ENCODE results near the gene SEMA6A. TPM values are rescaled to one million over a fixed set of nuclear protein-coding genes. Genes with fewer than 3 reads are reported as not detected.

Gene SEMA6A
- total RNA-seq, 1 donor = under 0.01 TPM

- no peak for DNase-seq (ENCODE audit: insufficient read length, low spot score, missing footprints)
- Histone ChIP-seq H3K4me3 (ENCODE audit: insufficient read depth, low read length) (no peak overlapping the region), H3K27me3 (ENCODE audit: insufficient read depth, low read length) (no peaks in the 10 kb centered on the region), H4K20me1 (ENCODE audit: insufficient read depth, low read length) (no peaks in the 10 kb centered on the region), H3K9me3 (ENCODE audit: low read depth, low read length) (no peaks in the 10 kb centered on the region), H3K4me1 (ENCODE audit: insufficient read depth, low read length) (no peaks in the 10 kb centered on the region), H2AFZ (ENCODE audit: low read length) (no peak overlapping the region), H3K27ac (ENCODE audit: low read depth, low read length) (no peak overlapping the region), H3K79me2 (ENCODE audit: insufficient read depth, low read length) (no peaks in the 10 kb centered on the region), H3K36me3 (ENCODE audit: insufficient read depth, low read length) (no peaks in the 10 kb centered on the region), H3K4me2 (ENCODE audit: insufficient read depth, low read length) (no peak overlapping the region)
- no peak for TF ChIP-seq CTCF (IDR thresholded peaks at IDR 0.05; ENCODE audit: extremely low read depth, low read depth, low read length)
Observed at GRCh38 chr5:116442095-116442534, 132.5 kb downstream of the SEMA6A start.

GRCh38 chr5:116441223-116441622, 133.4 kb downstream of the SEMA6A start:
- no peak overlapping the region for H3K27ac ChIP-seq (ENCODE audit: low read depth, low read length)
- H4K20me1 ChIP-seq (ENCODE audit: insufficient read depth, low read length) = no peaks in the 10 kb centered on the region
- H3K4me2 ChIP-seq (ENCODE audit: insufficient read depth, low read length) = no peak overlapping the region
- H3K79me2 ChIP-seq (ENCODE audit: insufficient read depth, low read length) = no peaks in the 10 kb centered on the region
- H3K4me1 ChIP-seq (ENCODE audit: insufficient read depth, low read length) = no peaks in the 10 kb centered on the region
- no peaks in the 10 kb centered on the region for H3K9me3 ChIP-seq (ENCODE audit: low read depth, low read length)
- no peaks in the 10 kb centered on the region for H3K36me3 ChIP-seq (ENCODE audit: insufficient read depth, low read length)
- TF ChIP-seq CTCF (IDR thresholded peaks at IDR 0.05; ENCODE audit: extremely low read depth, low read depth, low read length) = no peak
- H3K27me3 ChIP-seq (ENCODE audit: insufficient read depth, low read length) = no peaks in the 10 kb centered on the region
- no peak for DNase-seq (ENCODE audit: insufficient read length, low spot score, missing footprints)
- no peak overlapping the region for H3K4me3 ChIP-seq (ENCODE audit: insufficient read depth, low read length)
- no peak overlapping the region for H2AFZ ChIP-seq (ENCODE audit: low read length)

GRCh38 chr5:116440457-116441001, 134.1 kb downstream of the SEMA6A start:
- no peaks in the 10 kb centered on the region for H3K79me2 ChIP-seq (ENCODE audit: insufficient read depth, low read length)
- no peak for DNase-seq (ENCODE audit: insufficient read length, low spot score, missing footprints)
- no peaks in the 10 kb centered on the region for H3K36me3 ChIP-seq (ENCODE audit: insufficient read depth, low read length)
- H3K9me3 ChIP-seq (ENCODE audit: low read depth, low read length) = no peaks in the 10 kb centered on the region
- H3K27ac ChIP-seq (ENCODE audit: low read depth, low read length) = no peak overlapping the region
- TF ChIP-seq CTCF (IDR thresholded peaks at IDR 0.05; ENCODE audit: extremely low read depth, low read depth, low read length) = no peak
- H3K4me3 ChIP-seq (ENCODE audit: insufficient read depth, low read length) = no peak overlapping the region
- no peaks in the 10 kb centered on the region for H3K27me3 ChIP-seq (ENCODE audit: insufficient read depth, low read length)
- H3K4me2 ChIP-seq (ENCODE audit: insufficient read depth, low read length) = no peak overlapping the region
- no peaks in the 10 kb centered on the region for H3K4me1 ChIP-seq (ENCODE audit: insufficient read depth, low read length)
- H2AFZ ChIP-seq (ENCODE audit: low read length) = no peak overlapping the region
- H4K20me1 ChIP-seq (ENCODE audit: insufficient read depth, low read length) = no peaks in the 10 kb centered on the region

- Histone ChIP-seq H3K4me3 (ENCODE audit: insufficient read depth, low read length) (no peak overlapping the region), H4K20me1 (ENCODE audit: insufficient read depth, low read length) (no peaks in the 10 kb centered on the region), H3K4me2 (ENCODE audit: insufficient read depth, low read length) (no peak overlapping the region), H3K36me3 (ENCODE audit: insufficient read depth, low read length) (no peaks in the 10 kb centered on the region), H3K27me3 (ENCODE audit: insufficient read depth, low read length) (no peaks in the 10 kb centered on the region), H3K27ac (ENCODE audit: low read depth, low read length) (no peak overlapping the region), H3K4me1 (ENCODE audit: insufficient read depth, low read length) (no peaks in the 10 kb centered on the region), H3K9me3 (ENCODE audit: low read depth, low read length) (no peaks in the 10 kb centered on the region), H2AFZ (ENCODE audit: low read length) (no peak overlapping the region), H3K79me2 (ENCODE audit: insufficient read depth, low read length) (no peaks in the 10 kb centered on the region)
- DNase-seq (ENCODE audit: insufficient read length, low spot score, missing footprints) = no peak
- TF ChIP-seq CTCF (IDR thresholded peaks at IDR 0.05; ENCODE audit: extremely low read depth, low read depth, low read length) = no peak
Observed at GRCh38 chr5:116439905-116440304, 134.7 kb downstream of the SEMA6A start.

Data from osteoblast (primary cell).